ENCODE results near the gene DPP4. TPM values are rescaled to one million over a fixed set of nuclear protein-coding genes. Genes with fewer than 3 reads are reported as not detected.

DPP4 gene

Small RNAs within 50 kb of the gene (small RNA-seq; reads per million reads assigned to genes)
- not detected for gene TIMM8AP1 (ENCODE audit: insufficient read depth)
